ENCODE data around the gene STOX1. TPM values are rescaled to one million over a fixed set of nuclear protein-coding genes. Genes with fewer than 3 reads are reported as not detected.
A peak's percentile ranks its signal among the peaks of the same experiment; 100 is the strongest.
"Not testable (repeated sequence)": the region's sequence is repeated elsewhere in the genome, so short reads cannot be mapped to it uniquely, and the experiment has no call there.

Gene STOX1
- total RNA-seq, 3 donors from 2014 or later = 1.6 to 6.9 (median 2.9) TPM

DNA sequence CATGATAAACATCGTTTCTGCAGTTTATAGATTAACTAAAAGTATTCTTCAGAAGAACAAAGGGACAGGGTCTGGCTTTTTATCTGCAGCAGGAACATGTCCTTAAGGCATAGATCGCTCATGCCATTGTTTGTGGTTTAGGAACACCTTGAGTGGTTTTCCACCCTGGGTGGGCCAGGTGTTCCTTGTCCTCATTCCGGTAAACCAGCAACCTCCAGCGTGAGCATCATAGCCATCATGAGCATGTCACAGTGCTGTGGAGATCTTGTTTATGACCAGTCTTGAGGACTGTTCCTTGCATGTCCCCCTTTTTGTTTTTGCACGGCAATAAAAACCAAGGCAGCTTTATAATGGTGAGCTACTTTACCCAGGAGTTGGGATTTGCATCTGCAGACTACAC, 33.9 kb downstream of the STOX1 start:
- H3K9me3 ChIP-seq = peaks cover 21% of the 10 kb centered on the region
- DNase-seq = no peak
- no peak for ATAC-seq
- no peaks in the 10 kb centered on the region for H3K4me1 ChIP-seq (ENCODE audit: low read depth)
- no peak overlapping the region for H3K4me3 ChIP-seq
- intact Hi-C loops (cut with DNase I, micrococcal nuclease) = no loop called here
- TF ChIP-seq, protein P1, sequence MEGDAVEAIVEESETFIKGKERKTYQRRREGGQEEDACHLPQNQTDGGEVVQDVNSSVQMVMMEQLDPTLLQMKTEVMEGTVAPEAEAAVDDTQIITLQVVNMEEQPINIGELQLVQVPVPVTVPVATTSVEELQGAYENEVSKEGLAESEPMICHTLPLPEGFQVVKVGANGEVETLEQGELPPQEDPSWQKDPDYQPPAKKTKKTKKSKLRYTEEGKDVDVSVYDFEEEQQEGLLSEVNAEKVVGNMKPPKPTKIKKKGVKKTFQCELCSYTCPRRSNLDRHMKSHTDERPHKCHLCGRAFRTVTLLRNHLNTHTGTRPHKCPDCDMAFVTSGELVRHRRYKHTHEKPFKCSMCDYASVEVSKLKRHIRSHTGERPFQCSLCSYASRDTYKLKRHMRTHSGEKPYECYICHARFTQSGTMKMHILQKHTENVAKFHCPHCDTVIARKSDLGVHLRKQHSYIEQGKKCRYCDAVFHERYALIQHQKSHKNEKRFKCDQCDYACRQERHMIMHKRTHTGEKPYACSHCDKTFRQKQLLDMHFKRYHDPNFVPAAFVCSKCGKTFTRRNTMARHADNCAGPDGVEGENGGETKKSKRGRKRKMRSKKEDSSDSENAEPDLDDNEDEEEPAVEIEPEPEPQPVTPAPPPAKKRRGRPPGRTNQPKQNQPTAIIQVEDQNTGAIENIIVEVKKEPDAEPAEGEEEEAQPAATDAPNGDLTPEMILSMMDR (IDR thresholded peaks at IDR 0.05) = no peak
- H3K36me3 ChIP-seq (ENCODE audit: low read depth) = no peaks in the 10 kb centered on the region

GRCh38 chr10:68864611-68865010, 37.3 kb downstream of the STOX1 start:
- DNase-seq = no peak
- H3K36me3 ChIP-seq (ENCODE audit: low read depth) = no peaks in the 10 kb centered on the region
- no peaks in the 10 kb centered on the region for H3K4me1 ChIP-seq (ENCODE audit: low read depth)
- peaks cover 21% of the 10 kb centered on the region for H3K9me3 ChIP-seq
- TF ChIP-seq, protein P1 (IDR thresholded peaks at IDR 0.05) = no peak
- no peak overlapping the region for H3K4me3 ChIP-seq
- no peak for ATAC-seq
- intact Hi-C loops (cut with DNase I, micrococcal nuclease) = no loop called here

DNA sequence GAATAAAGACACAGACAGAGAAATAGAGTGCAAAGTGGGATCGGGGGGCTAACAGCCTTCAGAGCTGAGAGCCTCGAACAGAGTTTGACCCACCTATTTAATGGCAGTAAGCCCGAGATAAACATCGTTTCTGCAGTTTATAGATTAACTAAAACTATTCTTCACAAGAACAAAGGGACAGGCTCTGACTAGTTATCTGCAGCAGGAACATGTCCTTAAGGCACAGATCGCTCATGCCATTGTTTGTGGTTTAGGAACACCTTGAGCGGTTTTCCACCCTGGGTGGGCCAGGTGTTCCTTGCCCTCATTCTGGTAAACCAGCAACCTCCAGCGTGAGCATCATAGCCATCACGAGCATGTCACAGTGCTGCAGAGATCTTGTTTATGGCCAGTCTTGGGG, 40.8 kb downstream of the STOX1 start:
- H3K9me3 ChIP-seq; H3K36me3 ChIP-seq (ENCODE audit: low read depth); ATAC-seq; DNase-seq; H3K4me3 ChIP-seq; H3K4me1 ChIP-seq (ENCODE audit: low read depth); intact Hi-C loops (cut with DNase I, micrococcal nuclease): not testable (repeated sequence)

- ATAC-seq (no peak), DNase-seq (no peak)
- TF ChIP-seq, protein P1 (IDR thresholded peaks at IDR 0.05) = no peak
- Histone ChIP-seq H3K4me1 (ENCODE audit: low read depth) (peaks cover 5% of the 10 kb centered on the region), H3K9me3 (no peaks in the 10 kb centered on the region), H3K36me3 (ENCODE audit: low read depth) (no peaks in the 10 kb centered on the region), H3K4me3 (no peak overlapping the region)
- intact Hi-C loops (cut with DNase I, micrococcal nuclease) = no loop called here
Measured at GRCh38 chr10:68869623-68870022, 42.3 kb downstream of the STOX1 start.

DNA sequence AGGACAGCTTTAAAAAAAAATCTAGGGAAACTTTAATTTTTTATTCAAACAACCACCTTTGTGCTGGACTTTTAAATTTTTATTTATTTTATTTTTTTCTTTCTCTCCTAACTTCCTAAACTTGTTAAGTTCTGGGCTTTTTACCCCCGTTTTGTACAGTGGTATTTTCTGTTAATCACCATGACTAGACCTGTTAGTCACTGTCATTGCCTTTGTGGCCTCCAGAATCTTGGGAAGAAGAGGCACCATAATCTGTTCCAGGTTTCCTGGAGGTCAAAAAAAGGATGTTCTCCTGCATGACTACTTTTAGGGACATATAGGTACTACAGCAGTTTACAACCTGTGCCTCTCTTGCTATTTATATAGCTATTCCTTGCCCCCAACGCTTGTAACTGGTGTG, 42.7 kb downstream of the STOX1 start:
- DNase-seq = no peak
- TF ChIP-seq, protein P1 (IDR thresholded peaks at IDR 0.05) = no peak
- Histone ChIP-seq H3K4me3 (no peak overlapping the region), H3K9me3 (no peaks in the 10 kb centered on the region), H3K36me3 (ENCODE audit: low read depth) (no peaks in the 10 kb centered on the region), H3K4me1 (ENCODE audit: low read depth) (peaks cover 5% of the 10 kb centered on the region)
- no peak for ATAC-seq
- intact Hi-C loops (cut with DNase I, micrococcal nuclease) = no loop called here

- peak; percentile 17 for ATAC-seq
- intact Hi-C loops (cut with DNase I, micrococcal nuclease) = no loop called here
- H3K36me3 ChIP-seq (ENCODE audit: low read depth) = no peaks in the 10 kb centered on the region
- no peak for DNase-seq
- no peak overlapping the region for H3K4me3 ChIP-seq
- TF ChIP-seq, protein P1 (IDR thresholded peaks at IDR 0.05) = no peak
- H3K9me3 ChIP-seq = no peaks in the 10 kb centered on the region
- peaks cover 5% of the 10 kb centered on the region for H3K4me1 ChIP-seq (ENCODE audit: low read depth)
Measured at GRCh38 chr10:68870545-68871104, 43.3 kb downstream of the STOX1 start.
